Measurements from ENCODE around the gene ARL6IP4. TPM values are rescaled to one million over a fixed set of nuclear protein-coding genes. Genes with fewer than 3 reads are reported as not detected.

The ARL6IP4 gene
- total and polyA plus RNA-seq, 2 of the 4 experiments (the other 2 are of a cell fraction): 161 to 254 TPM

- in situ Hi-C loops (cut with MboI; ENCODE audit: low sequenced_read_pairs): no loop called here
- H2BK15ac ChIP-seq (ENCODE audit: low read depth, low read length): no peak overlapping the region
- WGBS, 2 experiments (ENCODE audit: extremely low coverage in 2 of 2, insufficient read length in 1 of 2): 88% methylated on average over 8 of the region's 13 CpGs; no CpG with 5 or more reads in 1 of the 2 experiments
- no peak overlapping the region for H4K5ac ChIP-seq (ENCODE audit: low read depth, low read length)
- POLR2A ChIA-PET (ENCODE audit: unreplicated experiment): no interaction called here
- no peaks in the 10 kb centered on the region for H3K9me3 ChIP-seq (ENCODE audit: control insufficient read depth, insufficient read depth, low read length)
- H3K27me3 ChIP-seq (ENCODE audit: control insufficient read depth, insufficient read depth, low read length): no peaks in the 10 kb centered on the region
- H3K79me1 ChIP-seq (ENCODE audit: low read depth in 1 of 2, low read length in 2 of 2): no peaks in the 10 kb centered on the region
- H2AK9ac ChIP-seq (replicated peaks; ENCODE audit: low read depth, low read length, poor library complexity): no peak overlapping the region
- no peak overlapping the region for H3K4ac ChIP-seq (ENCODE audit: low read depth, low read length)
- no peak overlapping the region for H3K27ac ChIP-seq (ENCODE audit: insufficient read depth, low read length)
- no peak overlapping the region for H2BK20ac ChIP-seq (ENCODE audit: low read depth, low read length)
- H2BK5ac ChIP-seq (ENCODE audit: low read depth, low read length, poor library complexity, severe bottlenecking): no peak overlapping the region
- CTCF ChIA-PET: no interaction called here
- intact Hi-C loops (cut with micrococcal nuclease): no loop called here
- H3K4me2 ChIP-seq (ENCODE audit: low read depth, low read length): no peak overlapping the region
- DNase-seq (no peak), ATAC-seq (ENCODE audit: low read depth) (no peak)
- TF ChIP-seq ELK1 (IDR thresholded peaks at IDR 0.05; ENCODE audit: borderline replicate concordance, low read depth, low read length): no peak
- no peak for TF ChIP-seq BHLHE40 (IDR thresholded peaks at IDR 0.05; ENCODE audit: low read depth, low read length)
- TF ChIP-seq CHD1 (IDR thresholded peaks at IDR 0.05; ENCODE audit: low read depth, low read length): no peak
- TF ChIP-seq MXI1 (IDR thresholded peaks at IDR 0.05; ENCODE audit: borderline replicate concordance, low read depth, low read length): no peak
- no peak for TF ChIP-seq USF2 (IDR thresholded peaks at IDR 0.05; ENCODE audit: low read depth, low read length)
- no peak overlapping the region for H3K23ac ChIP-seq (ENCODE audit: low read depth, low read length)
- H3K18ac ChIP-seq (ENCODE audit: low read depth, low read length): no peak overlapping the region
- H3K14ac ChIP-seq (replicated peaks; ENCODE audit: low read depth, low read length): no peak overlapping the region
- H4K20me1 ChIP-seq (ENCODE audit: insufficient read depth, low read length): no peaks in the 10 kb centered on the region; the same call in 1 of the 2 replicates
- no peak overlapping the region for H2AK5ac ChIP-seq (ENCODE audit: low read depth, low read length)
- no peak overlapping the region for H2BK120ac ChIP-seq (ENCODE audit: low read depth, low read length)
- H2AFZ ChIP-seq (replicated peaks; ENCODE audit: low read length, poor library complexity): no peak overlapping the region
- H3K9me1 ChIP-seq (ENCODE audit: insufficient read depth, low read length): no peaks in the 10 kb centered on the region
- dilution Hi-C loops (cut with HindIII; ENCODE audit: low sequenced_read_pairs, unreplicated experiment): loop anchor here (25.0 kb wide), 1 partner anchor 242 kb away; the partner anchor contains the start of genes MPHOSPH9 and MTRFR
- no peak overlapping the region for H3K9ac ChIP-seq (ENCODE audit: low read depth, low read length)
- no peak overlapping the region for H3K56ac ChIP-seq (ENCODE audit: extremely low read depth, insufficient read depth, low read length)
- H3K4me1 ChIP-seq (ENCODE audit: control insufficient read depth, insufficient read depth, low read length): no peaks in the 10 kb centered on the region
- no TSS peak for BruUV-seq (replicated peaks)
- no peak overlapping the region for H4K91ac ChIP-seq (ENCODE audit: insufficient read depth, low read depth, low read length)
- H4K8ac ChIP-seq (ENCODE audit: low read depth in 2 of 2, low read length in 2 of 2): no peak overlapping the region
- no peak overlapping the region for H3K4me3 ChIP-seq (ENCODE audit: insufficient read depth, low read depth, low read length)
- peaks cover 34% of the 10 kb centered on the region for H3K36me3 ChIP-seq (ENCODE audit: control insufficient read depth, insufficient read depth, low read length)
Measured at GRCh38 chr12:122994781-122995502, 14.5 kb downstream of the ARL6IP4 start.

All from IMR-90 (cell line).